Measurements from ENCODE around the gene ZKSCAN5. TPM values are rescaled to one million over a fixed set of nuclear protein-coding genes. Genes with fewer than 3 reads are reported as not detected.
A peak's percentile ranks its signal among the peaks of the same experiment; 100 is the strongest.

Gene ZKSCAN5
- total RNA-seq, 1 donor from 2014 or later, result 10.3 TPM

- TF ChIP-seq CTCF (IDR thresholded peaks at IDR 0.05; ENCODE audit: insufficient read depth, low read length, severe bottlenecking), result no peak
- no peaks in the 10 kb centered on the region for H3K27me3 ChIP-seq (ENCODE audit: control insufficient read depth, insufficient read depth, low read length)
- H3K4me3 ChIP-seq (ENCODE audit: low read depth, low read length), result peak overlapping the region; percentile 83
- no peak for FAIRE-seq
- no peaks in the 10 kb centered on the region for H3K36me3 ChIP-seq (ENCODE audit: control insufficient read depth, insufficient read depth, low read length)
- DNase-seq (ENCODE audit: low read depth), result no peak
These were observed 46.9 kb downstream of the ZKSCAN5 start for GRCh38 chr7:99551334-99551733.

GRCh38 chr7:99551767-99552463 lies 47.5 kb downstream of the ZKSCAN5 start, which contains the start of gene FAM200A:
Gene FAM200A (minus strand): TSS chr7:99552114. CDS start chr7:99548407, 3,707 bp downstream.
- no peak for FAIRE-seq
- no peaks in the 10 kb centered on the region for H3K36me3 ChIP-seq (ENCODE audit: control insufficient read depth, insufficient read depth, low read length)
- no peaks in the 10 kb centered on the region for H3K27me3 ChIP-seq (ENCODE audit: control insufficient read depth, insufficient read depth, low read length)

GRCh38 chr7:99553039-99553438 lies 48.6 kb downstream of the ZKSCAN5 start:
- Histone ChIP-seq H3K4me3 (ENCODE audit: low read depth, low read length) (no peak overlapping the region), H3K36me3 (ENCODE audit: control insufficient read depth, insufficient read depth, low read length) (peaks cover 1% of the 10 kb centered on the region), H3K27me3 (ENCODE audit: control insufficient read depth, insufficient read depth, low read length) (no peaks in the 10 kb centered on the region)
- FAIRE-seq (no peak), DNase-seq (ENCODE audit: low read depth) (no peak)
- TF ChIP-seq CTCF (IDR thresholded peaks at IDR 0.05; ENCODE audit: insufficient read depth, low read length, severe bottlenecking), result no peak

More at GRCh38 chr7:99551767-99552463, 47.5 kb downstream of the ZKSCAN5 start, which contains the start of gene FAM200A:
- peak within 1 kb of the TSS; percentile 83 for H3K4me3 ChIP-seq (ENCODE audit: low read depth, low read length)
- no peak for TF ChIP-seq CTCF (IDR thresholded peaks at IDR 0.05; ENCODE audit: insufficient read depth, low read length, severe bottlenecking)
- peak; percentile 79 for DNase-seq (ENCODE audit: low read depth)

- FAIRE-seq, result no peak
- no peak for DNase-seq (ENCODE audit: low read depth)
- TF ChIP-seq CTCF (IDR thresholded peaks at IDR 0.05; ENCODE audit: insufficient read depth, low read length, severe bottlenecking), result no peak
- Histone ChIP-seq H3K4me3 (ENCODE audit: low read depth, low read length) (no peak overlapping the region), H3K27me3 (ENCODE audit: control insufficient read depth, insufficient read depth, low read length) (no peaks in the 10 kb centered on the region), H3K36me3 (ENCODE audit: control insufficient read depth, insufficient read depth, low read length) (peaks cover 1% of the 10 kb centered on the region)
These were observed 50.5 kb downstream of the ZKSCAN5 start for GRCh38 chr7:99554939-99555338.

GRCh38 chr7:99557196-99557607 lies 52.7 kb downstream of the ZKSCAN5 start:
- Histone ChIP-seq H3K4me3 (ENCODE audit: low read depth, low read length) (peak overlapping the region; percentile 81), H3K27me3 (ENCODE audit: control insufficient read depth, insufficient read depth, low read length) (no peaks in the 10 kb centered on the region), H3K36me3 (ENCODE audit: control insufficient read depth, insufficient read depth, low read length) (peaks cover 7% of the 10 kb centered on the region)
- no peak for TF ChIP-seq CTCF (IDR thresholded peaks at IDR 0.05; ENCODE audit: insufficient read depth, low read length, severe bottlenecking)
- FAIRE-seq, result no peak
- DNase-seq (ENCODE audit: low read depth), result no peak

GRCh38 chr7:99557940-99558305 lies 53.5 kb downstream of the ZKSCAN5 start:
- Histone ChIP-seq H3K4me3 (ENCODE audit: low read depth, low read length) (peak overlapping the region; percentile 81), H3K36me3 (ENCODE audit: control insufficient read depth, insufficient read depth, low read length) (peaks cover 10% of the 10 kb centered on the region), H3K27me3 (ENCODE audit: control insufficient read depth, insufficient read depth, low read length) (no peaks in the 10 kb centered on the region)
- no peak for FAIRE-seq
- no peak for DNase-seq (ENCODE audit: low read depth)
- no peak for TF ChIP-seq CTCF (IDR thresholded peaks at IDR 0.05; ENCODE audit: insufficient read depth, low read length, severe bottlenecking)

All from bronchial epithelial cell (primary cell).